ENCODE results near the gene CRIP2. TPM values are rescaled to one million over a fixed set of nuclear protein-coding genes. Genes with fewer than 3 reads are reported as not detected.

CRIP2 gene
- total and polyA plus RNA-seq, 4 donors = 4.3 to 40.0 (median 20.7) TPM

- no peak overlapping the region for H3K27ac ChIP-seq (ENCODE audit: low read depth in 1 of 2, low read length in 2 of 2)
These were observed 6.6 kb upstream of the CRIP2 start for GRCh38 chr14:105467942-105468471.

More at GRCh38 chr14:105467942-105468471, 6.6 kb upstream of the CRIP2 start:
- no peak for TF ChIP-seq HNF4A (conservative IDR thresholded peaks at IDR 0.05)
- TF ChIP-seq SP1 (IDR thresholded peaks at IDR 0.05) = no peak
- no peak for TF ChIP-seq EGR1 (IDR thresholded peaks at IDR 0.05; ENCODE audit: low read depth in 2 of 2)
- no peak for TF ChIP-seq CTCF (IDR thresholded peaks at IDR 0.05; ENCODE audit: low read depth, low read length, missing input control)
- no peak for TF ChIP-seq NR2F2 (IDR thresholded peaks at IDR 0.05)
- TF ChIP-seq FOXA2 (IDR thresholded peaks at IDR 0.05) = no peak
- no peak for TF ChIP-seq REST (IDR thresholded peaks at IDR 0.05)
- TF ChIP-seq FOXA1 (IDR thresholded peaks at IDR 0.05) = no peak
- TF ChIP-seq RXRA (IDR thresholded peaks at IDR 0.05) = no peak
- no peak for TF ChIP-seq RAD21 (IDR thresholded peaks at IDR 0.05)
- TF ChIP-seq ZBTB33 (IDR thresholded peaks at IDR 0.05) = no peak
- TF ChIP-seq GABPA (IDR thresholded peaks at IDR 0.05 in 1 of 2, conservative IDR thresholded peaks at IDR 0.05 in 1 of 2) = no peak
- no peak for TF ChIP-seq JUND (IDR thresholded peaks at IDR 0.05)
- no peak for TF ChIP-seq HNF4G (IDR thresholded peaks at IDR 0.05)
- no peak for TF ChIP-seq MAX (IDR thresholded peaks at IDR 0.05)
- TF ChIP-seq TAF1 (conservative IDR thresholded peaks at IDR 0.05) = no peak
- TF ChIP-seq ATF3 (IDR thresholded peaks at IDR 0.05) = no peak
- no peak for TF ChIP-seq YY1 (IDR thresholded peaks at IDR 0.05)
- Histone ChIP-seq H3K9ac (ENCODE audit: low read depth in 1 of 2, low read length in 2 of 2) (no peak overlapping the region), H3K4me1 (ENCODE audit: control insufficient read depth in 4 of 4, insufficient read depth in 4 of 4, low read length in 3 of 4) (peaks cover 16 to 36% (median 25%) of the 10 kb centered on the region in 4 donors), H3K36me3 (ENCODE audit: control insufficient read depth in 4 of 4, insufficient read depth in 3 of 4, low read depth in 1 of 4, low read length in 3 of 4) (peaks cover 7 to 35% (median 20%) of the 10 kb centered on the region in 4 donors), H3K9me3 (ENCODE audit: control insufficient read depth in 4 of 4, low read length in 3 of 4) (no peaks in the 10 kb centered on the region), H3K27me3 (ENCODE audit: control insufficient read depth in 4 of 4, insufficient read depth in 4 of 4, low read length in 3 of 4) (no peaks in the 10 kb centered on the region), H3K4me3 (ENCODE audit: low read depth in 1 of 3, low read length in 3 of 3) (no peak overlapping the region)
- 91% methylated on average over 22 of the region's 22 CpGs for WGBS
- DNase-seq (ENCODE audit: low spot score) = no peak

All from liver (tissue), 9 donors.